IPS-NIHi7 (cell line): ENCODE data around the gene PDE6H.

Source experiments
- DNase-seq: peaks from one replicate; pipeline ENCODE4 v3.0.0; 2012; ENCODE audit warnings: mixed read lengths; ENCODE audit errors: extremely low spot score

PDE6H gene

DNA sequence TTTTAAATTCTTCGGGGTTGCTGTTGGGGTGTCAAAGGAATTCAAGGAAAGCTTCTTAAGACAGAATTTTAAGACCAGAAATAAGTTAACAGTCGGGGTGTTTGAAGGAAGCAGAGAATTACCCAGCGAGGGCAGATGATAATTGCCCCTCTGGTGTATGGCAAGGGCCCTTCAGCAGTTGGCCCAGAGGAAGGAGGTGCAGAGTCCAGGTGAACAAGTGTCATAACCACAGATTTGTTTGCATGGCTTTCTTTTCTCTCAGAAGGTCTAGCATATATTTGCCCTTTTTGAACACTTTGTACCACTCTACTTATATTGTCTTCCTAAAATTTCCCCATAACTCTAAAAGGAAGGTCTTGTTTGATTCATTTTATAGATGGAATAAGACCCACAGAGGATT is 1.8 kb downstream of the PDE6H start:
- no peak for DNase-seq

DNA sequence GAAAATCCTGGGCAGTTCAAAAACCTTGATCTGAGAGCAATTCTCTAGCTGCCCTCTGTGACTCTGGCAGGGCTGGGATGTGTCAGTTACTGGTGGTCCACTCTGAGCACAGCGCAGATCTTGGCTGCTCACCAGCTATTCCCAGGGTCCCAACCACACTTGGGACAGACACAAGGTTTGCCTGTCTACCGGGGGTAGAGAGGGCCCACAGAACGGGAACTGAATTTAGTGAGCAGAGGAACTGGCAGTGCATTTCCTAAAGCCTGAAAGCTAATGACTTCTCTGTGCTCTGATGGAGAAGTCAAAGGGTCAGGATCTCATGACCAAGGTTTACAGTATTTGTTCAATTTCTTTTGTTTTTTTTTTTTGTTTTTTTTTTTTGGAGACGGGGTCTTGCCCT is 2.6 kb downstream of the PDE6H start:
- DNase-seq: no peak

DNA sequence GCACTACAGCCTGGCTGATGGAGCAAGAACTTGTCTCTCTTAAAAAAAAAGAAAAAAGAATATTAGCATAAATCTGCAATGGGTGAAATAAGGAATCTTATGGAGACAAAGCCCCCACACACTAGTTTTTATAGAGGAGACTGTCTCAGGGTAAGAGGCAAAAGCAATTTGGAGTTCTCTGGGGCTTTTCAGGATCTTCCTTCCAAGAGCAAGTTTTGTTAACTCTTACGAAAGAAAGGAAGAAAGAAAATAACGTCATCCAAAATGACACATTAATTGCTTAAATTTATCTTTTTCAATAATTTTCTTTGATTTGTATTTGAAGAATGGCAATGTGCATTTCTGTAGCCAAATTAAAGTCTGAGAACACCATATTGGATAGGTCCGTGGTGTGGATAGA is 3.8 kb downstream of the PDE6H start:
- no peak for DNase-seq

DNA sequence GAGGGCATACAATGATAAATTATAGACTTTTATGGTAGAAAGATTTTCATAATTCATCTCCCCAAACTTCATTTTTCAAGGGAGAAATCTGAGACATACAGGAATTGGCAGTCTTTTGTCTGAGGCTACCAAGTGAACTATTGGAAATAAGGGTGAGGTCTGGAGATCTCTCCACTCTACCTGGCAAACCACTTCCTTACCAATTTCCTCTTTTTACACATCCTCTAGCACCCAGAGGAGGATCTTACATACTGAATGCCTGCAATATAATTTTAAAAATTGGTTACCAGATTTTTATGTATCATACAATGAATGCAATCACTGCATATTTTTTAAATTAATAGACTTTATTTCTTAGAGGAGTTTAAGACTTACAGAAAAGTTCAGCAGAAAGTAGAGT is 6.6 kb downstream of the PDE6H start:
- DNase-seq: no peak

DNA sequence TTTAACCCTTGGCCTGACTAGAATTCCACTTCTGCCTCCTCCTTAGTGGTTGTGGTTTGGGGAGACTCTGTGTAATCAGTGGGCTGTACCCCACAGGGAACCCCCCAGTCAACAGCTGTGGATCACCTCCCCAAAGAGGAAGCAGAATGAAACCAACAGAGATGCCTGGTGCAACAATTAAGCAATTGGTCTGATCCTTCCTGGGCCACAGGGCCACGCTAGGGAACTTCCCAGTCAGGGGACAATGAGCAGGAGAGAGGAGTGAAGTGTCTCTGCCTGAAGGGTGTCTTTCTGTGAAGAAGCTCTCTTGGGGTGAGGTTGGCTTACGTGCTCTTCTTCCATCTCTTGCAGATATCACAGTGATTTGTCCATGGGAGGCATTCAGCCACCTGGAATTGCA is 8.2 kb downstream of the PDE6H start:
- DNase-seq: no peak

DNA sequence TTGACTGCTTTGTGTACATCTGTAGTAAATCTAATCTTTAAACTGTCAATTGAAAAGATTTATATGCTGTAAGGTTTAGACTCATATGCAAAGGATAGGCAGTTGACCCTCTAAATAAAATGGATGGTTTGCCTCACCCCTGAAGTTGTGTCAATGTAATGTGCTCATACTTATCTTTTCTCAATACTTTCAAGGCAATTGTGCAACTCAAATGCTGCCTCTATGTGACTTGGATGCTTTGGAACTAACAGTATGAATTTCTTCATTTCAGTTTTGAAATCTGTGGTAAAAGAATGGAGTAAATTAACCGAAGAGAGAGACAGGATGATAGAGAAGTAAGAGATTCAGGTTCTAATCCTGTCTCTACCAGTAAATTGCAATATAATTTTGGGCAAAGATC is 9.7 kb downstream of the PDE6H start:
- DNase-seq: no peak

DNA sequence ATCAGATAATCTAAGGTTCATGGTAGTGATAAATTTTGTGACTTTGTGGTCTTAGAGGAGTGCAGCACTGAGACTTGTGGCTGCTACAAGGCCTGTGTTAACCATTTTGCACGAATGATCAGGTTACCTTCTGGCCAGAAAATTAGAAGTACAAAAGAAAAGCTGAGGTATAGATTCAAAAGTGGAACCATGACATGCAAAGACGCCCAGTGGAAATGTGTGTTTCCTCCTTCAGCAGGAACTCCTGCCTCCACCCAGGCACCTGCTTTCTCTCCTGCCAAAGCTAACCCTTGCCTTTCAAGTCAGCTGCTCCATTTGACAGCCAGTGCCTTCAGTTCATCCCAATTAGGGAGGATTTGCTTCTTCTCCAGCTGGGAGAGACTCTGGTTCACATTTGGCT is 10.1 kb downstream of the PDE6H start:
- DNase-seq: no peak

DNA sequence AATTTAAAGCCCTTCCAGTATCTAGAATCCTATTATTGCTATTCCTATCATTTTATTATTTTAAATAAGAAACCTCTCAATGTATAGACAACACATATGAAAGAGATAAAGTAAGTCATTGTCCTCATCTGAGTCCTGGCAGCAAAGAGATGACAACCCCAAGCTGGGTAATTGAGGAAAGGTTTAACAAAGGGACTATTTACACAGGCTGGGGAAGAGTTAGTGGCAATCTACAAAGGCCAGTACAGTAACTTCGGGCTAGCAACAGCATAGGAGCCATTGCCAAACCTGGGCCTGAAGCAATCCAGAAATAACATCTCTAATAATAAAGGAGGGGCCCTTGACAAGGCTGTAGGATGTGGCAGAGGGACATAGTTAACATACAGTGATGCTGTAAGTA is 11.2 kb downstream of the PDE6H start:
- no peak for DNase-seq

DNA sequence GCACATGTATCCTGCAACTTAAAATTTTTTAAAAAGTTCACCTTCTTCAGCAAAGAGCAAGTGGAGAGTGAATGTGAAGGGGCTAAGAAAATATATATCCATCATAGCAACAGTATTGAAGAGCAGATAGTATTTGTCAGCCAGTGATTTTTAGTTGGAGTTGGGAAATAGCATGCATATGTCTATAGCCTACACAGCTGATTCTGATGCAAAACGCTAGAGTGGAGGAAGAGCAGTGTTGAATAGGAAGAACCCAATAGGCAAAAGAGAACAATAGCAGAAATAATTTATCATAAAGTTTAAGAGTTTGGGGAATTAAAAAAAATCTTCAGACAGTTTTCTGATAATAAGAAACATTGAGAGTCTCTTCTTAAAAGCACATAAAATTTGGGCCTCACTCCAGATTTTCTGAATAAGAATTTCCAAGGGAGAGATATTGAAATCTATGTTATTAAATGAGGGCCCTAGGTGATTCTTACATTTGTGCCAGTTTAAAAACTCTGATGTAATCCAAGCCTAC is 12.0 kb downstream of the PDE6H start:
- no peak for DNase-seq

DNA sequence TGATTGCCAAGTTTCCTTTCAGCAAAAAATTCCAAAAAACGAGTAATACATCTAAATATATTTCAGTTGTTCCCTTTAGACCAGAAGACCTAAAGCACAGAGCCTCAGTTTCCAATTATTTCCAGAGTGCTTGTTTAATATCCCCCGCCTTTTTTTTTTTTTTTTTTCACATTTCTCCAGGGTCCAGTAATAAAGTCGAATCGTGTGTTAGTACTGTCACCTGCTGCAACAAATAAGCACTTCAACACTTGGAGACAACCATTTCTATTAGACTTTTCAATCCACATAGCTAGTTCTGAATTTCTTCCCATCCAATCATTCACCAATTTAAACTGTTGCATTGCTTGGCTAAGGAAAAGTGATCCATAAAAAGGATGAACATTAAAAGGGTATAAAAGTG is 13.6 kb downstream of the PDE6H start:
- DNase-seq: no peak

DNA sequence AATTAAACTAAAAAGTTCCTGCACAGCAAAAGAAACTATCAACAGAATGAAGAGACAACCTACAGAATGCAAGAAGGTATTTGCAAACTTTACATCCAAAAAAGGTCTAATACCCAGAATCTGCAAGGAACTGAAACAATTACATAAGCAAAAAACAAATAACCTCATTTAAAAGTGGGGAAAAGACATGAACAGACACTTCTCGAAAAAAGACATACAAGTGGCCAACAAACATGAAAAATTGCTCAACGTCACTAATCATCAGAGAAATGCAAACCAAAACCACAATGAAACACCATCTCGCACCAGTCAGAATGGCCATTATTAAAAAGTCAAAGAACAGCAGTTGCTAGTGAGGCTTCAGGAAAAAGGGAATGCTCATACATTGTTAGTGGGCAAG is 15.2 kb downstream of the PDE6H start:
- no peak for DNase-seq

DNA sequence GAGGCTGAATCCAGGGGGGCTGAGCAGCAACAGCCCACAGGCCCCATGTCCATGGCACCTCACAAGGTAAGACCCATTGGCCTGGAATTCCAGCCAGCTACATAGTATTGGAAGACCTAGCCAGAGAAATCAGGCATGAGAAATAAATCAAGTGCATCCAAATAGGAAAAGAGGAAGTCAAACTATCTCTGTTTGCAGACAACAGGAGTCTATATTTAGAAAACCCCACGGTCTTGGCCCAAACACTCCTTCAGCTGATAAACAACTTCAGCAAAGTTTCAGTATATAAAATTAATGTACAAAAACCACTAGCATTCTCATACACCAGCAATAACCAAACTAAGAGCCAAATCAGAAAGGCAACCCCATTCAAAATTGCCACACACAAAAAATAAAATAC is 16.9 kb downstream of the PDE6H start:
- no peak for DNase-seq

DNA sequence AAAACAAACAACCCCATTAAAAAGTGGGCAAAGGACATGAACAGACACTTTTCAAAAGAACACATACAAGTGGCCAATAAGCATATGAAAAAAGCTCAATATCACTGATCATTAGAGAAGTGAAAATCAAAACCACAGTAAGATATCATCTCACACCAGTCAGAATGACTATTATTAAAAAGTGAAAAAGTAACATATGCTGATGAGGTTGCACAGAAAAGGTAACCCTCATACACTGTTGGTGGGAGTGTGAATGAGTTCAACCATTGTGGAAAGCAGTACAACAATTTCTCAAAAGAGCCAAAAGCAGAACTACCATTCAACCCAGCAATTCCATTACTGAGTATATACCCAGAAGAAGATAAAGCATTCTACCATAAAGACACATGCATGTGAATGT is 18.2 kb downstream of the PDE6H start:
- no peak for DNase-seq

DNA sequence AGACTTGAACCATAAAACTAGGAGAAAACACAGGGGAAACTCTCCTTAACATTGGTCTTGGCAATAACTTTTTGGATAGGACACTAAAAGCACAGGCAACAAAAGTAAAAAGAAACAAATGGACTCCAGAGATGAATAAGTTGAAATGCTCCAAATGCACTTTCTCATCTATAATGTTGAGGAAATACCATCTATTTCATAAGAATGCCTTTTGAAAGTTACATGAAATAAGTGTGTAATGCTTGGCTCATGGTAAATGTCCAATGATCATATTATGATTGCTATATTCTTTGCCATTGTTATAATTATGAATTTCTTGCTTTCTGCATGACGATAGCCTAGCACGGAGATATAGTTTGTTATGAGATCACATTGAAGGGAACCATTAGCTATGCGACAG is 19.8 kb downstream of the PDE6H start:
- DNase-seq: no peak

DNA sequence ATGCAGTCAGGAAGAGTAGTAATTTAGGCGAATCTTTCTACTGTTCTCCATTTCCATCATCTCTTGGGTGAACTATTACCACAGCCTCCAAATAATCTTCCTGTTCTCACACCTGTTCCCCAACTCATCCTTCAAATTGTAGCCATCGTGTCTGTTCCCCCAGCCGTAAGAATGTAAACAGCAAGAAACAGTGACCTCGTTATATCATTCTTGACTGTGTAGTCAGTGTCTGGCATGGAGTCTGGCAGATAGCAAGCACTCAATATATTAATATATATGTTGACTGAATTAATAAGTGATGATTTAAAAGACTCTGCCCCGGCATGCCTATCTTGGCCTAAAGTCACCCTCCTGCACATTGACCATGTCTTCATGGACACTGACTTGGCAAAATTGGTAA is 20.3 kb downstream of the PDE6H start:
- DNase-seq: no peak

DNA sequence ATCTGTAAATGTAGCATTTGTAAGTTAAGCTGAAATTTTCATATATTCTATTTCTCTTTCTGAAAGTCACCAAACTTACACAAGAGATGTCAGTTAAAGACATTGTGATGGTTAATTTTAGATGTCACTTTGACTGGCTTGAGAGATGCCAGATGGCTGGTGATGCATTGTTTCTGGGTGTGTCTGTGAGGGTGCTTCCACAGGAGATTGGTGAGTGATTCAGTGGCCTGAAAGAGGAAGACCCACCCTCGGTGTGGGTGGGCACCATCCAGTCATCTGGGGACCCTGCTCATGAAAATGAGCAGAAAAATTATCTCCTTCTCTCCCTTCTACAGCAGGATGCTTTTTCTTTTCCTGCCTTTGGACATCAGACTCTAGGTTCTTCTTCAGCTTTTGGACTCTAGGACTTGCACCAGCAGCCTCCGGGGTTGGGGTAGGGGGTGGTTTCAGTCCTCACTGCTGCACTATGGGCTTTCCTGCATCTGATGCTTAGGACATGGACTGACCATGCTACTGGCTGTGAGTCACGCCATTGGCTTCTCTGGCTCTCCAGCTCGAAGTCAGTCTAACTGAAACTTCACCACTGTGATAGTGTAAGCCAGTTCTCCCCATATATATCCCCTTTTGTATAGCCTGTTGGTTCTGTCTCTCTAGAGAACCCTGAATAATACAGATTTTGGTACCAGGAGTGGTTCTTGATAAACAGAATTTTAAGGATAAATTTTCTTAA is 20.9 kb downstream of the PDE6H start:
- DNase-seq: no peak

DNA sequence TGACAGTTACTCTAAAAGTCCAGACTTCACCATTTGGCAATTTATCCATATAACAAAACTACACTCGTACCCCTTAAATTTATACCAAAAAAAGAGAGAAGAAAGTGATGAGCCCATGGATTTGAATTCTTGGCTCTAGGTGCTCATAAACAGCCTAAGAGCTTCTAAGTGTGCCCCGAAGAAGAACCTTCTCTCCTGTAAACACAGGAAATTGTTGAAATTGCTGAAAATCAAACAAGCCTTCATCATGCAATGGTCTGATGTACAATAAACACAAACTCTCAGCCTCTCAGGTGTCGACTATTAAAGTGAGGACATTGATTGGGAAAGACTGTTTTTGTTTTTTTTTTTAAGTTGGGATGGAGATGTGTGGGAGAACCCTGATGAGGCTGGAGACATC is 21.8 kb downstream of the PDE6H start:
- DNase-seq: no peak

DNA sequence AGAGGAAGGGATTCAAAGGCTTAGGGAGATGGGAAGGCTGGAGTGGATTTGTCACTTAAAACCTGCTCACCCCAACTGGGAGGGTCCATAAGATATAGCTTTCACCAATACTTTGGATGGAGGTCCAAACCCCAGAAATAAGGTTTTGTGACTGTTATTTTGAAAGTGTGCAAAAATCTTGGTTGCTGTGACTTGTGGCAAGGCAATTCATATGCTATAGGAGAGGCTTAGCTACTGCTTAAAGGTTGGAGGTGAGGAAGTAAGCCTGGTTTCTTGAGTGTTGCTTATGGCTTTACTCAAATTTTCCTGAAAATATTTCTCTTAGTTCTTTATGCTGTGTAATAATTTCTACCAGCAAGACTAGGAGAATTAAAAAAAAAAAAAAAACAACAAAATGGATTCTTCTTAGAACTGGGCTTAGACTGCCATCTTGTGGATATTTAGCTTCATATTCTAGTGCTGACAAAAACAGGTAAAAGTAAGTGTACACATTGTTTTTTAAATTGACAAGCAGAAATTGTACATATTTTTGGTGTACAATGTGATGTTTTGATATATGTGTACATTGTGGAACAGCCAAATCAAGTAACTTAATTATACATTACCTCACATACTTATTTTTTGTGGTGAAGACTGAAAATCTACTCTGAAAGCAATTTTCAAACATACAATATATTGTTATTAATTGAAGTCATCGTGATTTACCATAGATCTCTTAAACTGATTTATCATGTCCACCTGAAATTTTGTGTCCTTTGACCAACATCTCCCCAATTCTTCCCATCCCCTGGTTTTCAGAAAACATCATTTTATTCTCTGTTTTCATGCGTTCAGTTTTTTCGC is 23.0 kb downstream of the PDE6H start:
- no peak for DNase-seq

DNA sequence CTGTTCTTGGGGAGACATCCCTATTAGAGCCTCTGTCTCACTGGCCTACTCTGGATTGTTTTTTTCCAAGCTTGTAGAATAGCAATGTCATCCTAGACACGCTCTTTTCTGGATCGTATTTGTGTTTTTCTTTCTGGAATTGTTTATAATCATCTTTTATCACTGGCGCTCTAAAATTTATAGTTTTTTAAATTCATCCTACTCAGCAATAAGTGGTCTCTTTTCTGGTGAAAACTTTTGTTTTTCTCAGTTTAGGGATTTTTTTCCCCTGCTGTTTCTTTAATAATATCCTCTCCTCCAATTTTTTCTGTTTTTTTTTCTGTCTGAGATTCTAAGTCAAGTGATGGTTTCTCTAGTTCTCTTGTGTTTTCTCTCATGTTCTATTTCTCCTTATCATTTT is 25.2 kb downstream of the PDE6H start:
- DNase-seq: no peak

DNA sequence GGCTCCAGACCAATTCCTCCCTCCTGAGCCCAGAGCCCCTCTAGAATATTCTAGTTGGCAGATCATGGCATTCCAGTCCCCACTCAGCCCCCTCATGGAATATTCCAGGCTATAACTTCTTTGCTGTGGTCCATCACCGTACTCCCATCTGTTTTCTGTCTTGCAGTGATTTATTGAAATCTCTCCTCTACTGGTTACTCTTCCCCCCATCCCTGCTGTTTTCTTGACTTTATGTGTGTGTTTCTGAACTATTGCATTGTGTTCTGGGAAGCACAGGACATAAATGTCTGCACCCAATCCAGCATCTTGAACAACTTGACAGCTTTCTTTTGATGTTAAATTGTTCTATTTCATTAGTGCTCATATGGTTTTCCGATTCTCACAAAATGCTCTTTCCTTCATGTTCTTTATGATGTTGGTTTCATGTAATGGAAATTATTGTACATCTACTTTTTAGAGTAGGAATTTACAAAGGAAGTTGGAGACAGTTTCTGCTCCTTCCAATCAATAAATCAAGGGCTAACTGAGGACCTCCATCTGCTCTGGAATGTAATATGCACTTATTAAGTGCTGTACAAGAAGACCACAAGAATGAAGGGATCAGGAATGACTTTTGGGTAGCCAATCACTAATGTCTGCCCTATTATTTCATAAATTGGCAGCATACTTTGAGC is 26.3 kb downstream of the PDE6H start:
- no peak for DNase-seq

DNA sequence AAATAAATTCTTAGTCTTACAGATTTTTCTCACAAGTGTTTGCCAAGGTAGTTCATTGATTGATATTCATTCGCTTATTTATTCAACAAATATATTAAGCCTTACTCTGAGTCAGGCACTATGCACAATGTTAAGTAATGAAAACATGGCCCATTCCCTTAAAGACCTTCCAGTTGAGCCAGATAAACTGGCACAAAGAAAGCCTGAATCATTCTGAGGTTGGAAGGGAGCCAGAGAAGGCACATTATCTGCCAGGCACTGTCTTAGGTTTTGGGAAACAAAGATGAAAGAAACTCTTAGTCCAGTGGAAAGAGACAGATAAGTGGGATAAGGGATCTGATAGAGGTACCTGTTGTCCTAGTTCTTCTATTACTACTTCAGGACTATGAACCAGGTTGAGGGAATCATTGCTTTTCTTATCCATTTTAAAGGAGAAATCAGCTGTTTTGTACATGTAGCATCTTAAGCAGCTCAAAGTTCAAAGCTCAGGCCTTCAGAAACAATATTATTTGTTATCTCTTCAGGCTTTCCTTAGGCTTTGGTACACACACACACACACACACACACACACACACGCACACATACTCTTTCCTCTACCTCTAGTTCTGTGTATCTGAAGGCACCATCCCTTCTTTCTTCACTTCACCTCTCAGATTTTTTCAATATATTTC is 27.0 kb downstream of the PDE6H start:
- DNase-seq: no peak

DNA sequence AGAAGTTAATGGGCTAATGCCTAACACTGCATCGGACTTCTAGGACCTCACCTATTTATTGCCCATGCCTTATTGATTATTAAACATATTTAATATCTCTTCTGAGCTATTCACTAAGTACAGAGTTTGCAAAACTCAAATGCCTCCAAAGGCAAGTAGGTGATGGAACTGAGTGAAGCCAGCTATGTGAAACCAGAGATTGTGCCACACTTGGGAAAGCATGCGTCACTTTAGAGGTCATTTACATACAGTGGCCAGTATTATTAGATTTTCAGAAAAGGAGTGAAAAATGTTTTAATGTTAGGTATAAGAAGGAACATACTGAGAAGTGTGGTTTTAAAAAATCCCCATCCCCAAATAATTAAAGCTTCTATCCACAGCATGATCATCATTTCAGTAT is 27.7 kb downstream of the PDE6H start:
- no peak for DNase-seq
